ENCODE data around the gene SLC9A5. TPM values are rescaled to one million over a fixed set of nuclear protein-coding genes. Genes with fewer than 3 reads are reported as not detected.

The SLC9A5 gene
- total and polyA plus RNA-seq, 9 of the 15 experiments (the other 6 are each of a cell fraction or from before 2014, with no cell fraction given): 0.06 to 3.1 (median 1.2) TPM

DNA sequence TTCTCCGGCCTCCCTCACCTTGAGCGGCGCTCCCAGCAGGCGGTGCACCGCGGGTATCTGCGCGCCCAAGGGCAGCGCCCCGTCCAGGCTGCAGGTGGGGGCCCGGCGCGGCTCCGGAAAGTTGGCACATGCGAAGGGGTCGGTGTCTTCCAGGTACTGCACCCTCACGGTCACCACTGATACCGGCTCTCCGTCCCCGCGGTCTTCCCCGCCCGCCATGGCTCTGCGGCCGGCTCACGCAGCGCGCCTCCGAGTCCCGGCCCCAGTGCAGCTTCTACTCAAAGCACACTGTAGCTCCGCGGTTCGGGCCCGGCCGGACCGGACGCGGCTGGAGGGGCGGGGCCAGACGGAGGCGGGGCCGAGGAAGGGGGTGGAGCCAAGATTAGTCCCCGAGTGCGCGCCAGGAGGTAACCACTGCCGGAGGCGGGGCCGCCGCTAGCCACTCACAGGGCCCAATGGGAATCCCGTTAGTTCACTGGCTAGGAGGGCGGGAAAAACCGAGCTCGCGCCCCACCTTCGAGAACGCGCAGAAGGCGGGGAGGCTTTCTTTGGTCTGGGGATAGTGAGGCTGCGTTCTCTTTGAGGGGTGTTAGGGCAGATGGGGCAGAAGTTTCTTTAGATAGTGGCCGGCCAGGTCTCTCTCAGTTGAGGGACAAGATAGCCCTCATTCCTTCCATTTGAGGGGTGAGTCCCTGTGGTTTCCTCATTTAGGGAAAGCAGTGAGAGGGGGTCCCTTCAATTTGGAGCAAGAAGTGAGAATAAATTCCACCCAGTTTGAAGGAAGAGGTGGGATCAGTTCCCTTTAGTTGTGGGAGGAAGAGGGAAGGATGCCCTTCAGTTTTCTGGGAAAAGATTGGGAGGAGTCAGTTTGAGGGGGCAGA, 1.3 kb upstream of the SLC9A5 start, which contains the start of gene FHOD1 (continued):
- TF ChIP-seq NEUROD1 (IDR thresholded peaks at IDR 0.05; ENCODE audit: borderline replicate concordance, low read depth, low read length, partially characterized antibody) (no peak), CBX3 (IDR thresholded peaks at IDR 0.05; ENCODE audit: borderline replicate concordance in 1 of 2, low read length in 2 of 2) (peak in 1 of 2 experiments; percentile 49; a peak in 1 of 3 replicates), TBL1XR1 (IDR thresholded peaks at IDR 0.05; ENCODE audit: low read length in 2 of 2) (no peak), KAT8 (IDR thresholded peaks at IDR 0.05; ENCODE audit: low read depth) (no peak), RUNX1 (IDR thresholded peaks at IDR 0.05; ENCODE audit: low read depth) (no peak), HNRNPUL1 (IDR thresholded peaks at IDR 0.05; ENCODE audit: low read length) (no peak), RAD21 (CRISPR knock-in tag; conservative IDR thresholded peaks at IDR 0.05 in 1 of 2, IDR thresholded peaks at IDR 0.05 in 1 of 2) (no peak), CREM (IDR thresholded peaks at IDR 0.05; ENCODE audit: low read depth) (peak; percentile 47), TBP (optimal IDR thresholded peaks at IDR 0.05; ENCODE audit: low read depth, low read length) (peak; percentile 76), SMARCA5 (IDR thresholded peaks at IDR 0.05) (no peak), TRIM24 (IDR thresholded peaks at IDR 0.05) (0 out of 4 replicates have a peak, but pooled peaks of 1 of the 2 experiments have one; percentile 3), ZNF431 (CRISPR knock-in tag; IDR thresholded peaks at IDR 0.05) (no peak), PHF21A (IDR thresholded peaks at IDR 0.05; ENCODE audit: borderline replicate concordance, low read depth) (peak; percentile 15; the same call in 1 of the 2 replicates), TEAD4 (IDR thresholded peaks at IDR 0.05; ENCODE audit: low read length) (0 out of 2 replicates have a peak, but pooled peaks have one; percentile 5), TEAD4 (CRISPR knock-in tag; IDR thresholded peaks at IDR 0.05; ENCODE audit: borderline replicate concordance) (no peak), RBM25 (IDR thresholded peaks at IDR 0.05; ENCODE audit: low read depth, low read length, severe bottlenecking) (no peak), GATA2 (CRISPR knock-in tag; IDR thresholded peaks at IDR 0.05) (no peak), ELK3 (CRISPR knock-in tag; IDR thresholded peaks at IDR 0.05) (no peak), GTF2F1 (IDR thresholded peaks at IDR 0.05; ENCODE audit: low read depth, low read length) (peak; percentile 16; the same call in 1 of the 2 replicates), SNRNP70 (optimal IDR thresholded peaks at IDR 0.05; ENCODE audit: low read depth, low read length) (no peak), FOS (IDR thresholded peaks at IDR 0.05; ENCODE audit: extremely low read depth, insufficient read length) (peak; percentile 43), KDM2B (CRISPR knock-in tag; IDR thresholded peaks at IDR 0.05) (peak; percentile 78; the same call in 1 of the 2 replicates), CREB1 (IDR thresholded peaks at IDR 0.05) (peak; percentile 45; the same call in 1 of the 2 replicates), CREB1 (CRISPR knock-in tag; IDR thresholded peaks at IDR 0.05) (no peak), ZNF197 (CRISPR knock-in tag; IDR thresholded peaks at IDR 0.05; ENCODE audit: low read depth) (no peak), HIVEP1 (CRISPR knock-in tag; IDR thresholded peaks at IDR 0.05) (no peak), ETV6 (IDR thresholded peaks at IDR 0.05; ENCODE audit: borderline replicate concordance in 1 of 2, low read depth in 2 of 2, low read length in 1 of 2) (peak in 1 of 2 experiments; percentile 19; a peak in 1 of 4 replicates), ETV6 (CRISPR knock-in tag; IDR thresholded peaks at IDR 0.05; ENCODE audit: borderline replicate concordance) (no peak), ZNF668 (CRISPR knock-in tag; IDR thresholded peaks at IDR 0.05) (no peak), SPI1 (IDR thresholded peaks at IDR 0.05; ENCODE audit: borderline replicate concordance, low read depth, low read length) (peak; percentile 13; the same call in 1 of the 2 replicates), E2F3 (CRISPR knock-in tag; IDR thresholded peaks at IDR 0.05) (peak; percentile 93)

Measured in K562 (cell line).